HEK293 (cell line): Measurements from ENCODE around the gene RPS27.

Source experiments
- CTCF ChIA-PET: fragments of 350-600 bp; formaldehyde crosslinking; extraction: SDS; loops from one replicate; lab custom pipeline; 2021; ENCODE audit warnings: antibody characterized with exemption; lab: Yijun Ruan, JAX
- POLR2A ChIA-PET: fragments of 300-600 bp; formaldehyde crosslinking; extraction: SDS; loops from one replicate; lab custom pipeline; 2020; ENCODE audit warnings: antibody characterized with exemption, inconsistent platforms; lab: Yijun Ruan, JAX
- H3K27ac ChIP-seq: fragments of 200-500 bp; sonication (Bioruptor generic); 2 replicates; pipeline ENCODE4 v1.5.1; 2014; ENCODE audit warnings: low read depth, low read length, control low read depth, inconsistent platforms; ENCODE audit errors: extremely low read depth
- H3K36me3 ChIP-seq, 2 experiments: fragments of 200-500 bp in 1 of 2; sonication (Bioruptor generic) in 1 of 2; 1 replicate in 1 of 2; 2 replicates in 1 of 2; pipeline ENCODE4 v1.5.1; 2014 to 2017; ENCODE audit warnings: inconsistent platforms in 2 of 2, low read length in 2 of 2; ENCODE audit not compliant: control insufficient read depth in 2 of 2, insufficient read depth in 1 of 2
- H3K4me1 ChIP-seq: fragments of 200-500 bp; sonication (Bioruptor generic); 2 replicates; pipeline ENCODE4 v1.5.1; 2014; ENCODE audit warnings: mild to moderate bottlenecking, low read length, inconsistent platforms; ENCODE audit not compliant: control insufficient read depth, insufficient read depth
- H3K4me3 ChIP-seq: 2 replicates; pipeline ENCODE4 v1.5.1; 2011; ENCODE audit warnings: low read depth, mild to moderate bottlenecking, control low read depth, low read length, moderate library complexity
- H3K9me3 ChIP-seq: fragments of 200-500 bp; sonication (Bioruptor generic); 2 replicates; pipeline ENCODE4 v1.5.1; 2014; ENCODE audit warnings: low read depth, low read length, inconsistent platforms; ENCODE audit not compliant: control insufficient read depth, insufficient read depth
- AEBP2 ChIP-seq: fragments of 450-650 bp; formaldehyde crosslinking; IDR thresholded peaks from 2 replicates; pipeline ENCODE4 v1.5.1; 2016; ENCODE audit warnings: missing biosample characterization, missing genetic modification characterization, borderline replicate concordance
- ATF2 ChIP-seq: fragments of 450-650 bp; formaldehyde crosslinking; IDR thresholded peaks from 2 replicates; pipeline ENCODE4 v1.5.1; 2016; ENCODE audit warnings: missing biosample characterization, missing genetic modification characterization, low read depth
- BCL11A ChIP-seq: fragments of 450-650 bp; formaldehyde crosslinking; IDR thresholded peaks from 2 replicates; pipeline ENCODE4 v1.5.1; 2016; ENCODE audit warnings: low read depth, missing biosample characterization, missing genetic modification characterization
- MEIS1 ChIP-seq: sonication (generic); formaldehyde crosslinking; IDR thresholded peaks from 2 replicates; pipeline ENCODE4 v1.8.1; 2022; ENCODE audit warnings: missing genetic modification reagents, mild to moderate bottlenecking, borderline replicate concordance
- REPIN1 ChIP-seq: fragments of 450-650 bp; formaldehyde crosslinking; IDR thresholded peaks from 2 replicates; pipeline ENCODE4 v1.5.1; 2017; ENCODE audit warnings: missing biosample characterization, missing genetic modification characterization, low read depth
- SCRT1 ChIP-seq: fragments of 450-650 bp; formaldehyde crosslinking; IDR thresholded peaks from 2 replicates; pipeline ENCODE4 v1.5.1; 2016; ENCODE audit warnings: missing biosample characterization, missing genetic modification characterization, borderline replicate concordance
- SP7 ChIP-seq: fragments of 450-650 bp; formaldehyde crosslinking; IDR thresholded peaks from 2 replicates; pipeline ENCODE4 v1.5.1; 2016; ENCODE audit warnings: missing biosample characterization, missing genetic modification characterization
- WT1 ChIP-seq: fragments of 450-650 bp; formaldehyde crosslinking; IDR thresholded peaks from 2 replicates; pipeline ENCODE4 v1.5.1; 2016; ENCODE audit warnings: missing biosample characterization, missing genetic modification characterization
- ZBTB1 ChIP-seq: fragments of 450-650 bp; formaldehyde crosslinking; IDR thresholded peaks from 2 replicates; pipeline ENCODE4 v1.5.1; 2016; ENCODE audit warnings: missing biosample characterization, missing genetic modification characterization
- ZBTB10 ChIP-seq: fragments of 450-650 bp; formaldehyde crosslinking; IDR thresholded peaks from 2 replicates; pipeline ENCODE4 v1.5.1; 2016; ENCODE audit warnings: missing biosample characterization, missing genetic modification characterization
- ZBTB44 ChIP-seq: fragments of 450-650 bp; IDR thresholded peaks from 2 replicates; pipeline ENCODE4 v1.5.1; 2018; ENCODE audit warnings: missing biosample characterization, mild to moderate bottlenecking, missing genetic modification characterization
- ZNF132 ChIP-seq: fragments of 450-650 bp; formaldehyde crosslinking; IDR thresholded peaks from 2 replicates; pipeline ENCODE4 v1.5.1; 2017; ENCODE audit warnings: missing biosample characterization, missing genetic modification characterization, borderline replicate concordance
- ZNF157 ChIP-seq: fragments of 450-650 bp; formaldehyde crosslinking; IDR thresholded peaks from 2 replicates; pipeline ENCODE4 v1.5.1; 2016; ENCODE audit warnings: missing biosample characterization, missing genetic modification characterization
- ZNF292 ChIP-seq: fragments of 450-650 bp; formaldehyde crosslinking; IDR thresholded peaks from 2 replicates; pipeline ENCODE4 v1.5.1; 2016; ENCODE audit warnings: low read depth, missing biosample characterization, missing genetic modification characterization, borderline replicate concordance
- ZNF311 ChIP-seq: fragments of 450-650 bp; formaldehyde crosslinking; IDR thresholded peaks from 2 replicates; pipeline ENCODE4 v1.5.1; 2017; ENCODE audit warnings: missing biosample characterization, missing genetic modification characterization, borderline replicate concordance
- ZNF37A ChIP-seq: fragments of 450-650 bp; IDR thresholded peaks from 2 replicates; pipeline ENCODE4 v1.5.1; 2018; ENCODE audit warnings: missing biosample characterization, missing genetic modification characterization
- ZNF501 ChIP-seq: fragments of 450-650 bp; formaldehyde crosslinking; IDR thresholded peaks from 2 replicates; pipeline ENCODE4 v1.5.1; 2016; ENCODE audit warnings: missing biosample characterization, missing genetic modification characterization
- ZNF560 ChIP-seq: fragments of 450-650 bp; formaldehyde crosslinking; IDR thresholded peaks from 2 replicates; pipeline ENCODE4 v1.5.1; 2017; ENCODE audit warnings: missing biosample characterization, missing genetic modification characterization, borderline replicate concordance
- ZSCAN18 ChIP-seq: fragments of 450-650 bp; formaldehyde crosslinking; IDR thresholded peaks from 2 replicates; pipeline ENCODE4 v1.5.1; 2016; ENCODE audit warnings: missing biosample characterization, missing genetic modification characterization
- TF ChIP-seq, protein P1 (sequence below): fragments of 450-650 bp; formaldehyde crosslinking; IDR thresholded peaks from 2 replicates; pipeline ENCODE4 v1.5.1; 2016; ENCODE audit warnings: missing biosample characterization, missing genetic modification characterization

Gene RPS27

DNA sequence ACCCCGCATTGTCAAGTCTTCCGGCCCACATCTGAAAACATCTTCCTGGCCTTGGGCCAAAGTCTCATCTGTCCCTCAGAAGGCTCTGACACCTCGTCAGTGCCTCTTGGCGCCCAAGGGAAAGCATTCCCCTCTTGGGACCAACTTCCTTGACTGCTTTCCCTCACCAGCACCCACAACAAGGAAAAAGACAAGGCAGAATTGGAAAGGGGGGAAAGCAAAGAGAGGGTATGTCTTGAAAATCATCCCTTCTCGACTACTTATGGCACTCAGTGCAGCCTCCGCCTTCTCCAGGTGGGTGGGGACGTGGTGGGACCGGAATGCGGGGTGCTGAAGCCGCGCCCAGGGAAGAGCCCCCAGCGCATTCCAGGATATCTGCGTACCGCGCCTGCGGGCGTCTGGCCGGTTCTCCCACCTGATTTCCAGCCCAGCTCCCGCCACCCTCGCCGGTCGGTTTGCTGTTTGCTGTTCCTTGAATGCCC is 26.7 kb upstream of the RPS27 start (continued):
- TF ChIP-seq ZBTB10 (tag by site-specific recombination): peak; percentile 23; the same call in 1 of the 2 replicates
- TF ChIP-seq ZNF501 (tag by site-specific recombination): no peak
- no peak for TF ChIP-seq ZBTB44 (tag by site-specific recombination)
- TF ChIP-seq SCRT1: no peak

- CTCF ChIA-PET: interaction anchor here (0.6 to 3.1 kb wide), 11 partner anchors 10 to 614 kb away, joined by 3 to 19 read pairs (median 5); partner anchors contain the start of genes DENND4B, JTB, RAB13 and S100A1
- POLR2A ChIA-PET: interaction anchor here (0.5 to 5.2 kb wide), 22 partner anchors 9 to 403 kb away, joined by 3 to 137 read pairs (median 6); partner anchors contain the start of genes CHTOP, CRTC2, DENND4B and GATAD2B
- no peaks in the 10 kb centered on the region for H3K9me3 ChIP-seq
- H3K36me3 ChIP-seq: peaks cover 0 to 4% of the 10 kb centered on the region in 2 experiments; a peak in 2 of 3 replicates
- peak within 1 kb of the TSS; percentile 51 for H3K4me3 ChIP-seq
- peaks cover 3% of the 10 kb centered on the region; the same call in 1 of the 2 replicates for H3K4me1 ChIP-seq
- peak within 1 kb of the TSS; percentile 87 for H3K27ac ChIP-seq
- TF ChIP-seq ATF2 (tag by site-specific recombination) (no peak), ZNF560 (tag by site-specific recombination) (no peak), BCL11A (tag by site-specific recombination) (peak; percentile 94), ZNF37A (tag by site-specific recombination) (no peak), SP7 (tag by site-specific recombination) (peak; percentile 82; the same call in 1 of the 2 replicates), ZBTB1 (tag by site-specific recombination) (no peak), ZSCAN18 (tag by site-specific recombination) (no peak), WT1 (tag by site-specific recombination) (peak; percentile 77), ZNF132 (tag by site-specific recombination) (no peak), ZNF292 (tag by site-specific recombination) (no peak), AEBP2 (no peak), MEIS1 (CRISPR knock-in tag) (no peak), ZNF157 (tag by site-specific recombination) (no peak), ZNF311 (no peak), REPIN1 (tag by site-specific recombination) (no peak; the same call in 1 of the 2 replicates)
- TF ChIP-seq, protein P1, sequence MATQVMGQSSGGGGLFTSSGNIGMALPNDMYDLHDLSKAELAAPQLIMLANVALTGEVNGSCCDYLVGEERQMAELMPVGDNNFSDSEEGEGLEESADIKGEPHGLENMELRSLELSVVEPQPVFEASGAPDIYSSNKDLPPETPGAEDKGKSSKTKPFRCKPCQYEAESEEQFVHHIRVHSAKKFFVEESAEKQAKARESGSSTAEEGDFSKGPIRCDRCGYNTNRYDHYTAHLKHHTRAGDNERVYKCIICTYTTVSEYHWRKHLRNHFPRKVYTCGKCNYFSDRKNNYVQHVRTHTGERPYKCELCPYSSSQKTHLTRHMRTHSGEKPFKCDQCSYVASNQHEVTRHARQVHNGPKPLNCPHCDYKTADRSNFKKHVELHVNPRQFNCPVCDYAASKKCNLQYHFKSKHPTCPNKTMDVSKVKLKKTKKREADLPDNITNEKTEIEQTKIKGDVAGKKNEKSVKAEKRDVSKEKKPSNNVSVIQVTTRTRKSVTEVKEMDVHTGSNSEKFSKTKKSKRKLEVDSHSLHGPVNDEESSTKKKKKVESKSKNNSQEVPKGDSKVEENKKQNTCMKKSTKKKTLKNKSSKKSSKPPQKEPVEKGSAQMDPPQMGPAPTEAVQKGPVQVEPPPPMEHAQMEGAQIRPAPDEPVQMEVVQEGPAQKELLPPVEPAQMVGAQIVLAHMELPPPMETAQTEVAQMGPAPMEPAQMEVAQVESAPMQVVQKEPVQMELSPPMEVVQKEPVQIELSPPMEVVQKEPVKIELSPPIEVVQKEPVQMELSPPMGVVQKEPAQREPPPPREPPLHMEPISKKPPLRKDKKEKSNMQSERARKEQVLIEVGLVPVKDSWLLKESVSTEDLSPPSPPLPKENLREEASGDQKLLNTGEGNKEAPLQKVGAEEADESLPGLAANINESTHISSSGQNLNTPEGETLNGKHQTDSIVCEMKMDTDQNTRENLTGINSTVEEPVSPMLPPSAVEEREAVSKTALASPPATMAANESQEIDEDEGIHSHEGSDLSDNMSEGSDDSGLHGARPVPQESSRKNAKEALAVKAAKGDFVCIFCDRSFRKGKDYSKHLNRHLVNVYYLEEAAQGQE (tag by site-specific recombination): no peak; the same call in 1 of the 2 replicates
Measured at GRCh38 chr1:153967107-153967999, 23.2 kb upstream of the RPS27 start, which contains the start of gene CREB3L4. TSS of gene CREB3L4 (plus strand) at chr1:153967902. CDS start at chr1:153968526, 624 bp downstream.
